Tongue (tissue), 3 donors: Measurements from ENCODE around the gene KRTAP21-2. TPM values are rescaled to one million over a fixed set of nuclear protein-coding genes. Genes with fewer than 3 reads are reported as not detected.
A peak's percentile ranks its signal among the peaks of the same experiment; 100 is the strongest.
"Not testable (repeated sequence)": the region's sequence is repeated elsewhere in the genome, so short reads cannot be mapped to it uniquely, and the experiment has no call there.

Experiments used
- DNase-seq: peaks from one replicate; pipeline ENCODE4 v3.0.0-alpha.2; 2015
- small RNA-seq: library from RNA; depleted of rRNA; stranded (forward); fragments of <200 nt; gene quantifications from one replicate; pipeline ENCODE3, GENCODE V24; 2014; ENCODE audit warnings: low replicate concordance
- total RNA-seq: library from RNA; depleted of rRNA; stranded (reverse); fragments of >200 nt; gene quantifications from one replicate; pipeline ENCODE4 v1.2.3, GENCODE V29; 2014

KRTAP21-2 gene
- total RNA-seq = not detected

- DNase-seq = no peak
Measured at GRCh38 chr21:30747159-30747558, at the start of gene KRTAP21-2. Gene KRTAP21-2 (minus strand): TSS chr21:30747259. CDS start chr21:30747202, 57 bp downstream.

DNA sequence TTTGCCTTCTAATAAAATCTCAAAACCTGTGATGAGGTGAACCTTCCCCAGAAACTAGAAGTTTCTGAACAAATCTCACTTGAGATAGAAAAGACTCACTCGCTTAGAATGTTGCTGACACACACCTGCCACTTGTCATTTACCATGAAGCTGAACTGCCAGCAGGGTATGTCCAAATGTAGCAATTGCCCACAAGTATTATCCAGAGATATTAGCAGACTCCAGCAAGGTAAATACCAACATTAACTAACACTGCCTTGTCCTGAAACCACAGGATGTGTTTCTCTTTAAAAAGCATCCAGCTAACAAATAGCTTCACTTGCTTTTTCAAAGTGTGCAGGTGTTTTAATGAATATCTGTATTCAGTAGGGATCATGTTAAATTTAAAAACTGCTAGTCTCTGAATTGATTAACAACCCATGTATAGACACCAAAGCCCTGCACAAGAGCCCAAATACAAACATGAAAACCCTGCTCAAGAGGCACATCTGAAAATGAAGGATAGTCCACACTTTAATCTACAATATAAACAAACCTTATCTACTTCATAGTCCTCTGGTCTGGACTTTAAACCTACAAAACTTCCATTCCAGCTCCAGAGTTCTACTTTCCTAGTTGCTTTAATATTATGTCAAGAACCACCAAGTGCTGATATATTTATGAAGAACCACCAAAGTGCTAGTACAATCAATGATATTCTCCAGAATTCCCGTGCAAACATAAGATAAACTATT lies 46.7 kb upstream of the KRTAP21-2 start:
- no peak for DNase-seq

- DNase-seq = no peak
Measured at GRCh38 chr21:30779249-30779648, 32.2 kb upstream of the KRTAP21-2 start.

DNA sequence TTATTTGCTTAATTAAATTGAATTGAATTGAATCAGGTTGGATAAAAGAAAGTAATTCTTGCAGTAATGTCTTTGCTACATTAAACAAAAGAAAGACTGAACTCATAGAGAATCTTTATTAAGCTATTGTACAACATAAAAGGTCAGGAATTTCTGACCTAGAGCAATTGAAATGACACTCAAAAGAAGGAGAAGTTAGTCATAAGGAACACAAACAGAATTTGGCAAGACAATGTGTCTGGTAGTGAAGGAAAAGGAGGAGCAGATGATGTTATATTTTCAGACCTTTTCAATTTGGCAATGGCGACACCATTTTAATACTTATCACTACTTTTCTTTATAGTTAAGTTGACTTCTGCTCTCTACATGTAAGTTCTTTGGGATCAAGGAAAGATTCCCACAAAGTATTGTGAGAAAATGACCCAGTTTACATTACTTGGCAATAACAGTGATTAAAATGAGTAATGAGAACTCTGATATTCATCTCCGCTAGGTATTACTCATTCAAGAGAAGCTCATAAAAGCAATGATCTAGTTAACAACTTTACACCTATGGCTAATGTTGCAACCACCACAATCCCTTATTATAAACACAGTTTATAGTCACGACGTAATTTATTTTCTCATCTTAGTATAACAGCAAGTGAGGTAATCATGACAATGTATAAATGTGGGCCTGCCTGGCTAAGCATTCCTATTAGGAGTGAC lies 22.8 kb upstream of the KRTAP21-2 start:
- DNase-seq = no peak

DNA sequence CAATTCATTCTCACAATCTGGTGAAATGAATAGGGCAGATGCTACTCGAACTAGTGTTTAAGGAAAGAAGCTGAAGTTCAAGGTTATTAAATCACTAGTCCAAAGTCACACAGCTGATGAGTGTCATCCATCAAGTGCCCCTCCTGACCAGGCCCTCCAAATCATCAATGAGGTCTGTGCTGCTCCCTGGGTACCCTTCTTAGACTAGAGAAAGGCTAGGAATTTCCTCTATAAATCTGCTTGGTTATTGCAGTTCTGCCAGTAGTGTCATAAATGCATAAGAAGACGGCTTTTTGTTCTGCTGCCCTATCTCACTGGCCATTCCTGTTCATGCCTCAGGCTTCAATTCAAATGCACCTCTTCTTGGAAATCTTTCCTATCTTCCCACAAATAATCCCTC lies 13.7 kb upstream of the KRTAP21-2 start:
- DNase-seq = no peak

GRCh38 chr21:30758306-30758705 lies 11.2 kb upstream of the KRTAP21-2 start:
- peak; percentile 10 for DNase-seq

- DNase-seq = not testable (repeated sequence)
Measured at GRCh38 chr21:30755328-30755727, 8.3 kb upstream of the KRTAP21-2 start, which contains the start of gene KRTAP21-1. Gene KRTAP21-1 (minus strand): TSS chr21:30755428. CDS start chr21:30755378, 50 bp downstream.

DNA sequence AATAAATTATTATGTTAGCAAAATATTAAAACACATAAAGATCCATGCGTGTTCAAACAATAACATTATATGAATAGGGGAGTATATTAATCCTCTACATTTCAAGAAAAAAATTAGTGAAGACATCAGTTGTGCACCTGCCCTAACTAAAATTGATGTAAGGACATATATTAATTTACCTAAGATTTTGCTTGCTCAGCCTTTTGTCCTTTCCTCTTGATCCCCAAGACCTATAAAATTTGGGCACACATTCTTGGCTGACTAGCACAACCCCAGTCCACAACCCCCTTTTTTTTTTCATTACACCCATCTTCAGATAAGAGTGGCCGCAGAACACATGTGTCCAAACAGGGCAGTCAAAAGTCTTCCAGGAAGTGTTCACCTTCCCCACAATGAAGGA lies 6.6 kb downstream of the KRTAP21-2 start:
- no peak for DNase-seq

DNA sequence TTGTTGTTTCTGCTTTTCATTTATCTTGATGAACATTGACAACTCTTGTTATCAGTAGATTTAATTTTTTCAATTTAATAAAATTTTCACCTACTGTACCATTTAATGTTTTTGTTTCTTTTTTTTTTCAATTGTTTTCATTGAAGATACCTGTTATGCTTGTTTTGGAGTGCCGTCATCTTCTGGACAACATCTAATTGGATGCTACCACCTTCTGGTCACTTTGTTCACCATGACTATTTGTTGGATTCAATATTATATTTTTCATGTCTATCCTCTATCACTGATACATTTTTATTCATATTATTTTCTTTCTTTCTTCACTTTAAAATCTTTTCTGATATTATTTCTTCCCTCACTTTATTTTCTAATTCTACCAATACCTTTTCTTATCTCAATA lies 14.0 kb downstream of the KRTAP21-2 start:
- DNase-seq = peak; percentile 3

DNA sequence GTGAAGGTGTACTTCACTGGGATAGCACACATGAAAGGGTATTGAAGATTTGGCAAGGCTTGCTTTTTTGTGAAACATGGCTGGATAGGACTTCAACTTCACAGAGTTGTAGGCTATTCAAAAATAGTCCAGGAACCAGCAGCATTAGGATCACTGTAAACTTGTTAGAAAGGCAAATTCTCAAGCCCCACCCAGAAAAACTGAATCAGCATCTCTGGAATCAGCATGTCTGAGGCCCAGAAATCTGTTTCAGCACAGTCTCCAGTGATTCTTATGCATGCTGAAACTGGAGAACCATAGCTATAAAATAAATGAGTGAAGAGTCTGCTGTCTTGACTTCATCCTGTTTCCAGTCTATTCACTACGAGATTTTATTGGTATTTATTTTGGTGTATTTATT lies 20.3 kb downstream of the KRTAP21-2 start:
- no peak for DNase-seq

- no peak for DNase-seq
Measured at GRCh38 chr21:30719401-30719800, 27.7 kb downstream of the KRTAP21-2 start.

- DNase-seq = no peak
Measured at GRCh38 chr21:30718239-30718909, 28.7 kb downstream of the KRTAP21-2 start, which contains the start of gene KRTAP21-3. Gene KRTAP21-3 (minus strand): TSS chr21:30718777. CDS start chr21:30718759, 18 bp downstream.

GRCh38 chr21:30717105-30717504 lies 30.0 kb downstream of the KRTAP21-2 start:
- no peak for DNase-seq

DNA sequence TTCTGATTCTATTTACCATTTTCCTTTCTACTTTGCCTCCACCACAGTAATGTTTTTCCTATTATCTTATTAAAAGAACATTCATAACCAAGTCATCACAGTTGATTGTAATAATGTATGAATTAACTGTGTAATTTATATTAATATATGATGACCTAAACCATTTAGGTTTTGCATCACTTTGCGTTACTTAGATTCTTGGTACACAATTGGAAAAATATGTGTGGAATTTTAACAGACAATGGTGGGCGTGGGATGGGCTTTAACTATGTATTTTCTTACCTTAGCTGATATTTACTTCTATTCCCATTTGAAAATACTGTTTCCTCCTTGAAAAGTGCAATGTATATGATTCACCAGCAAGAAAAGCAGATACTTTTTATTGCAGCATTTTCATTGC lies 32.1 kb downstream of the KRTAP21-2 start:
- DNase-seq = no peak

DNA sequence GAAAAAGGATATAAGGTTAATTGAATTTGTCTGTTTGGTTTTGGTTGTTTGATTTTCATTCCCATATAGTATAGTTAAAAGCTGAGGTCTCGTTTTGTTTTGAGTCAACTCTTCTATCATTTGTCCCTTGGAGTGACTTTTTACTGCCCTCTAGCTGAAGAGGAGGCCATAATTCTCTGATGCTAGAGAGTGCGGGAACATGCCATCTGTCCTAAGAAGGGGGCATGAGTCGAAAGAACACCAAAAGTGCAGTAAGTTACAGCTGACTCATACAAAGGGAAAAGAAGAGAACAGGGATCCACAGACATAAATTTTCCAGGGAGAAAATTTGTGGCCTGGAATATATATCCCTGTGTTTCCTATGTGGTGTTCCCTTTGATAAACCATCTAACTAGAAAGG lies 32.6 kb downstream of the KRTAP21-2 start:
- DNase-seq = no peak

DNA sequence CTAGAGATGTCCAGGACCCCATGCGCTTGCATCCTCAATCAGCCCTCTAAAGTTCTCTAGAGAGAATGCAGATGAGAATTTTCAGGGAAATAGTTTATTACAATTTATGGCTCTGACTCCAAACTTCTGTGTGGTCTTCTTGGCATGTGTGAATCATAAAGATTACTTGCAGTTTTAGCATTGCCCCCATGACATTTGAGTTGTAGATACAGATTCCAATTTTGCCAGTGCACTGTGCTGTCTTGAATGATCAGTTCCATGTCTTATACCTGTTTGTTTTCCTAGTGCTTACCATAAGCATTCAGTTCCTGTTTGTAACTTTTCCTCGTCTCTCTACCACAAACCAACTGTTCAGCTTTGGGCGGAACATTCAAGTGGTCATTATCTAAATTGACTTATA lies 33.3 kb downstream of the KRTAP21-2 start:
- DNase-seq = no peak

GRCh38 chr21:30710499-30710898 lies 36.6 kb downstream of the KRTAP21-2 start:
- DNase-seq = no peak

- no peak for DNase-seq
Measured at GRCh38 chr21:30707409-30707808, 39.6 kb downstream of the KRTAP21-2 start.

Small RNAs within 50 kb of the gene (small RNA-seq; reads per million reads assigned to genes)
- not detected for gene AP000244.1
- gene KRTAP21-3 = not detected

Other genes with a start within 250 kb of the KRTAP21-2 start
- not detected for gene KRTAP19-5, start 245.1 kb downstream of the KRTAP21-2 start, total RNA-seq
- not detected for gene KRTAP19-6, start 205.4 kb downstream of the KRTAP21-2 start, total RNA-seq
- not detected for gene KRTAP19-7, start 185.9 kb downstream of the KRTAP21-2 start, total RNA-seq
- gene KRTAP22-2, start 156.9 kb downstream of the KRTAP21-2 start, total RNA-seq = not detected
- gene KRTAP6-3, start 154.8 kb downstream of the KRTAP21-2 start, total RNA-seq = not detected
- not detected for gene KRTAP6-2, start 148.4 kb downstream of the KRTAP21-2 start, total RNA-seq
- gene KRTAP22-1, start 146.2 kb downstream of the KRTAP21-2 start, total RNA-seq = not detected
- not detected for gene KRTAP6-1, start 133.3 kb downstream of the KRTAP21-2 start, total RNA-seq
- gene KRTAP20-1, start 130.8 kb downstream of the KRTAP21-2 start, total RNA-seq = not detected
- not detected for gene KRTAP20-4, start 126.6 kb downstream of the KRTAP21-2 start, total RNA-seq
- not detected for gene KRTAP20-2, start 112.1 kb downstream of the KRTAP21-2 start, total RNA-seq
- not detected for gene KRTAP20-3, start 104.4 kb downstream of the KRTAP21-2 start, total RNA-seq
- gene KRTAP21-3, start 28.5 kb downstream of the KRTAP21-2 start, total RNA-seq = not detected
- gene KRTAP21-1, start 8.2 kb upstream of the KRTAP21-2 start, total RNA-seq = not detected
- gene KRTAP8-1, start 66.0 kb upstream of the KRTAP21-2 start, total RNA-seq = not detected
- gene KRTAP7-1, start 82.5 kb upstream of the KRTAP21-2 start, total RNA-seq = not detected
- not detected for gene KRTAP11-1, start 134.3 kb upstream of the KRTAP21-2 start, total RNA-seq